Activated naive CD4-positive, alpha-beta T cell treated with anti-CD3 and anti-CD28 coated beads, Interleukin-2, amount 10 ng/mL, durations not matched to agents 7 days and 5 days (primary cell): ENCODE measurements around the gene RPUSD3.
A peak's percentile ranks its signal among the peaks of the same experiment; 100 is the strongest.

Source experiments
- CTCF ChIA-PET: fragments of 350-600 bp; sonication (Branson Sonifier 250); formaldehyde crosslinking; loops from one replicate; lab custom pipeline; 2021; ENCODE audit warnings: antibody characterized with exemption; lab: Charles Lee
- DNase-seq: peaks from one replicate; pipeline ENCODE4 v3.0.0-alpha.2; 2020
- H3K27ac Mint-ChIP-seq: one replicate; pipeline ENCODE4 v1.8.0; 2021; ENCODE audit warnings: mild to moderate bottlenecking, moderate library complexity, mixed read lengths
- H3K27me3 Mint-ChIP-seq: one replicate; pipeline ENCODE4 v1.8.0; 2021; ENCODE audit warnings: mild to moderate bottlenecking, mixed read lengths
- H3K36me3 Mint-ChIP-seq: one replicate; pipeline ENCODE4 v1.8.0; 2021; ENCODE audit warnings: mixed read lengths
- H3K4me1 Mint-ChIP-seq: one replicate; pipeline ENCODE4 v1.8.0; 2021; ENCODE audit warnings: mixed read lengths
- H3K4me3 Mint-ChIP-seq: one replicate; pipeline ENCODE4 v1.8.0; 2021; ENCODE audit warnings: mild to moderate bottlenecking, moderate library complexity, mixed read lengths
- H3K9me3 Mint-ChIP-seq: one replicate; pipeline ENCODE4 v1.8.0; 2021; ENCODE audit warnings: mixed read lengths

Gene RPUSD3, protein sequence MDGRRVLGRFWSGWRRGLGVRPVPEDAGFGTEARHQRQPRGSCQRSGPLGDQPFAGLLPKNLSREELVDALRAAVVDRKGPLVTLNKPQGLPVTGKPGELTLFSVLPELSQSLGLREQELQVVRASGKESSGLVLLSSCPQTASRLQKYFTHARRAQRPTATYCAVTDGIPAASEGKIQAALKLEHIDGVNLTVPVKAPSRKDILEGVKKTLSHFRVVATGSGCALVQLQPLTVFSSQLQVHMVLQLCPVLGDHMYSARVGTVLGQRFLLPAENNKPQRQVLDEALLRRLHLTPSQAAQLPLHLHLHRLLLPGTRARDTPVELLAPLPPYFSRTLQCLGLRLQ

DNA sequence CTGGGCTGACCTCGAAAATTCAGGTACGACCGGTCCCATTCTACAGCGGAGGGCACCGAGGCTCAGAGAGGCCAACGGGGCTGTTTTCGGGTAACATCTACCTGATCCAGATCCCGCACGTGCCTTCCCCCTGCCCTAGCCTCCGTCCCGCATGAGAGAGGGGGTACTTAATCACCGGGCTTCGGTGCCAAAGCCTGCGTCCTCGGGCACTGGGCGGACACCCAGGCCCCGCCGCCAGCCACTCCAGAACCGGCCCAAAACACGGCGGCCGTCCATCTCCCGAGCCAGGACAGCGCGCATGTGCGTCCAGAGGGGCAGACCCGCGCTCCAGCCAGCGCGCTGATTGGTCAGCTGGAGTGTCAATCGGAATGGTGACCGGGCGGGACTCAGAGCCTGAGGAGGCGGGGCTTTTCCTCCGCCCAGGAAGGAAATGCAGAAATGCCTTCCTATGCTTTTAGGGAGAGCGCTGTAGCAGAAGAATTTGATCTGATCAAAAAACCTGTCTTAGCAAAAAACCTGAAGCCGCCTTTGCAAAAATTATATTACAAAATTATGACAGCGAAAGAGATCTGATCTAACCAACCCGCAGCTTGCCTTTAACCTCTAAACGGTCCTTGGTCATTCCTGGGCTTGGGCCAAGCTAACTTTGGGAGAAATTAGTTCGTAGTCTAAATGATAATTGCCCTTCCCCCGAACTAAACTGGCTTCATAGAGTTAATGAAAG lies at the start of gene RPUSD3:
TSS of gene RPUSD3 (minus strand) at position 294 of the 724 bp plus-strand sequence. CDS start at position 276, 18 bp downstream.
- peak within 1 kb of the TSS; percentile 98 for H3K4me3 Mint-ChIP-seq
- H3K27me3 Mint-ChIP-seq, result no peaks in the 10 kb centered on the region
- no peaks in the 10 kb centered on the region for H3K9me3 Mint-ChIP-seq
- peak; percentile 97 for DNase-seq
- peaks cover 21% of the 10 kb centered on the region for H3K36me3 Mint-ChIP-seq
- H3K27ac Mint-ChIP-seq, result peak within 1 kb of the TSS; percentile 90
- CTCF ChIA-PET, result interaction anchor here (0.8 to 1.8 kb wide), 4 partner anchors 17 to 102 kb away, joined by 3 to 5 read pairs (median 3); no protein-coding TSS in a partner anchor
- H3K4me1 Mint-ChIP-seq, result peaks cover 40% of the 10 kb centered on the region

DNA sequence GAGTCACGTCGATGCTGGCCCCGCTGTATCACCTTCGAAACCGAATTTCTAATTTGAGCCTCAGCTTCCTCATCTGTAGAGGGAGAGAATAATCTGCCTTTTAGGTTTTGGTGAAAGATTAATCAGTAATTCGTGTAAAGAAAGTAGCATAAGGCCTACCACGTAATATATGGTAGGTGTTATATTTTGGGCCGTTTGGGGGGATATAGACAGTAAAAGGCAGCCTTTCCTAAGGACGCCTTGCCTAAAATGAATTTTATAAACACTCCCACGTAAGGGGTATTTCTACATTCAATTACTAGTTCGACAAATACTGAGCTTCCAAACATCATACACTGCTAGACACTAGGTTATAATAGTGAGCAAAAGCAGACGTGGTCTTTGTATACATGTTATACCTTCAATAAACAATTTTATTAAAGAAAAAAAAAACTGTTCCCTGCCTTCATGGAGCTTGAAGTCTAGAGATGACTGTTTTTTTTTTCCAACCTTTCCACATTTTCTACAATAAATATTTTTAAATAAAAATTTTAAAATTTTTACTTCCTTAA lies 47.3 kb upstream of the RPUSD3 start:
- Mint-ChIP-seq H3K4me1 (peaks cover 45% of the 10 kb centered on the region), H3K27ac (peak overlapping the region; percentile 97), H3K27me3 (peaks cover 5% of the 10 kb centered on the region), H3K4me3 (peak overlapping the region; percentile 97), H3K36me3 (peaks cover 37% of the 10 kb centered on the region), H3K9me3 (no peaks in the 10 kb centered on the region)
- DNase-seq, result no peak
- CTCF ChIA-PET, result interaction anchor here (1.1 to 1.9 kb wide), 3 partner anchors 11 to 80 kb away, joined by 3 to 6 read pairs (median 4); partner anchors contain the start of gene IL17RE

DNA sequence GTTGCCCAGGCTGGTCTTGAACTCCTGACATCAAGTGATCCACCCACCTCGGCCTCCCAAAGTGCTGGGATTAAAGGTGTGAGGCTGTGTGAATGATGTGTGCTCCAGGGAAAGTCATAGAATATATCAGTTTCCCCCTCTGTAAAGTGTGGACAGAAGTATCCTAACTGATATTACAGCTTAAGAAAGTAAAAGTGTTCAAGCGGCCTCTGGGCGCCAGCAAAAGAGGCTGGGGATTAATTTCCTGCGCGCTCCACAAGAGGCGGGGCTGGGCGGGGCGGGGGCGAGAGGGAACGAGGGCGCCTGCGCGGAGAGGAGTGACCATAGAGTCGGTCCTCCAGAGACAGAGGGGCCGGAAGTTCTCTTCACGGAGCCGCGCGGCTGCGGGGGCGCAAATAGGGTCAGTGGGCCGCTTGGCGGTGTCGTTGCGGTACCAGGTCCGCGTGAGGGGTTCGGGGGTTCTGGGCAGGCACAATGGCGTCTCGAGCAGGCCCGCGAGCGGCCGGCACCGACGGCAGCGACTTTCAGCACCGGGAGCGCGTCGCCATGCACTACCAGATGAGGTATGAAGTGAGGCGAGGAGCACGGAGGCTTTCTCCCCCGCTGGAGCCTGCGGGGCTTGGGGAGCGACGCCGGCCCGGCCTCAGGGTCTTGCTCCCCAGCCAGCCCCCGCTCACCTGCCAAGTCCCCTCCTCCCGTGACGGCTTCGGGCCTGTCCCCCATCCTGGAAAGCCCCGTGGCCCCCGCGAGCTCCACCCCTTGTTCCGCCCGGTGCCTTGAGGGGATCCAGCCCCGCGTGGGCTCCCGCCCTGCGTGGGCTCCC lies 46.7 kb upstream of the RPUSD3 start, which contains the start of gene JAGN1:
TSS of gene JAGN1 (plus strand) at position 362 of the 823 bp plus-strand sequence. CDS start at position 475, 113 bp downstream.
- H3K4me3 Mint-ChIP-seq, result peak within 1 kb of the TSS; percentile 97
- DNase-seq, result peak; percentile 92

DNA sequence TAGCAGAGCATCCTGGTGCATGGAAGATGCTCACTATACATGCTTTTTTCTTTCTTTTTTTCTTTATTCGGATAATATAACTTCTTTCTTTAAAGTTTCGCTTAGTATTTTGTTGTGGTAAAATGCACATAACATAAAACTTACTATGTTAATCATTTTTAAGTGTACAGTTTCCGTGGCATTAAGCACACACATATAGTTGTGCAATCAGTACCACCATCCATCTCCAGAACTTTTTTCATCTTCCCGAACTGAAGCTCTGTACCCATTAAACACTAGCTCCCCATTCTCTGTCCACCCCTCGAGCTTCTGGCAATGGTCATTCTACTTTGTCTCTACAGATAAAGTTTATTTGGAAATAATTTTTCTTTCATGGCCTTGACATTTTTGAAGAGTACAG lies 45.6 kb upstream of the RPUSD3 start:
- Mint-ChIP-seq H3K27me3 (peaks cover 5% of the 10 kb centered on the region), H3K9me3 (no peaks in the 10 kb centered on the region), H3K4me3 (peak overlapping the region; percentile 43), H3K4me1 (peaks cover 39% of the 10 kb centered on the region), H3K27ac (peak overlapping the region; percentile 97), H3K36me3 (peaks cover 28% of the 10 kb centered on the region)
- no peak for DNase-seq
- CTCF ChIA-PET, result interaction anchor here (0.6 kb wide), 2 partner anchors 11 to 127 kb away, joined by 4 read pairs; no protein-coding TSS in a partner anchor

More for the DNA sequence above, 46.7 kb upstream of the RPUSD3 start, which contains the start of gene JAGN1:
- peaks cover 35% of the 10 kb centered on the region for H3K36me3 Mint-ChIP-seq
- H3K9me3 Mint-ChIP-seq, result no peaks in the 10 kb centered on the region
- CTCF ChIA-PET, result interaction anchor here (1.1 to 1.9 kb wide), 3 partner anchors 11 to 81 kb away, joined by 3 to 6 read pairs (median 4); partner anchors contain the start of gene IL17RE
- peaks cover 5% of the 10 kb centered on the region for H3K27me3 Mint-ChIP-seq
- H3K4me1 Mint-ChIP-seq, result peaks cover 45% of the 10 kb centered on the region
- H3K27ac Mint-ChIP-seq, result peak within 1 kb of the TSS; percentile 97

GRCh38 chr3:9888540-9888939 lies 44.7 kb upstream of the RPUSD3 start:
- no peak overlapping the region for H3K4me3 Mint-ChIP-seq
- CTCF ChIA-PET, result no interaction called here
- H3K9me3 Mint-ChIP-seq, result no peaks in the 10 kb centered on the region
- peaks cover 31% of the 10 kb centered on the region for H3K4me1 Mint-ChIP-seq
- peaks cover 5% of the 10 kb centered on the region for H3K27me3 Mint-ChIP-seq
- no peak for DNase-seq
- H3K27ac Mint-ChIP-seq, result no peak overlapping the region
- peaks cover 21% of the 10 kb centered on the region for H3K36me3 Mint-ChIP-seq

DNA sequence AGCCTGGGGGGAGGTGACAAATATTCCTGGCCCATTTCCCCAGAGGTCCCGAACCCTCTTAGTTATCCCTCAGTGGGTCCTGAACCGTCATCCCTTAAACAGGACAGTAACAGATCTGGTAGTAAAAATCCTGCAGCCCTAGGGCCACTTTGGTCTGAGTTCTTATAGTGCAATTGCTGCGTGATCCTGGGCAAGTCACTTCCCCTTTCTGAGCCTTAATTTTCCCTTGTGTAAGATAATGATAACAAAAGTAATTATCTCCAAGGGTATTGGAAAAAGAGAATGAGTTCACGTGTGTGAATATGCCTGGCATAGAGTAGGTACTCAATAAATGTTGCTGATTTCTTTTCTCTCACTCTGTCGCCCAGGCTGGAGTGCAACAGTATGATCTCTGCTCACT lies 43.7 kb upstream of the RPUSD3 start:
- Mint-ChIP-seq H3K27ac (no peak overlapping the region), H3K4me1 (peaks cover 24% of the 10 kb centered on the region), H3K9me3 (no peaks in the 10 kb centered on the region), H3K27me3 (peaks cover 5% of the 10 kb centered on the region), H3K4me3 (no peak overlapping the region), H3K36me3 (peaks cover 12% of the 10 kb centered on the region)
- CTCF ChIA-PET, result no interaction called here
- DNase-seq, result no peak

DNA sequence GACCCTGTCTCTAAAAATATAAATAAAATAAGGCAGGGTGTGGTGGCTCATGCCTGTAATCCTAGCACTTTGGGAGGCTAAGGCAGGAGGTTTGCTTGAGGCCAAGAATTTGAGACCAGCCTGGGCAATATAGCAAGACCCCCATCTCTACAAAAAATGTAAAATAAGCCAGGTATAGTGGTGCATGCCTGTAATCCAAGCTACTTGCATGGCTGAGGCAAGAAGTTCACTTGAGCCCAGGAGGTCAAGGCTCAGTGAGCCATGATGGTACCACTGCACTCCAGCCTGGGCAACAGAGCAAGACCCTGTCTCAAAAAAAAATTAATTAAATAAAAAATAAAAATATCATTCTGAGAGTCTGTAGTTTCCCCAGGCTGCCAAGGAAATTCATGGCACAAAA lies 42.5 kb upstream of the RPUSD3 start:
- peaks cover 5% of the 10 kb centered on the region for H3K27me3 Mint-ChIP-seq
- no peak overlapping the region for H3K27ac Mint-ChIP-seq
- H3K9me3 Mint-ChIP-seq, result no peaks in the 10 kb centered on the region
- DNase-seq, result no peak
- CTCF ChIA-PET, result no interaction called here
- H3K36me3 Mint-ChIP-seq, result peaks cover 5% of the 10 kb centered on the region
- H3K4me3 Mint-ChIP-seq, result no peak overlapping the region
- H3K4me1 Mint-ChIP-seq, result peaks cover 15% of the 10 kb centered on the region

DNA sequence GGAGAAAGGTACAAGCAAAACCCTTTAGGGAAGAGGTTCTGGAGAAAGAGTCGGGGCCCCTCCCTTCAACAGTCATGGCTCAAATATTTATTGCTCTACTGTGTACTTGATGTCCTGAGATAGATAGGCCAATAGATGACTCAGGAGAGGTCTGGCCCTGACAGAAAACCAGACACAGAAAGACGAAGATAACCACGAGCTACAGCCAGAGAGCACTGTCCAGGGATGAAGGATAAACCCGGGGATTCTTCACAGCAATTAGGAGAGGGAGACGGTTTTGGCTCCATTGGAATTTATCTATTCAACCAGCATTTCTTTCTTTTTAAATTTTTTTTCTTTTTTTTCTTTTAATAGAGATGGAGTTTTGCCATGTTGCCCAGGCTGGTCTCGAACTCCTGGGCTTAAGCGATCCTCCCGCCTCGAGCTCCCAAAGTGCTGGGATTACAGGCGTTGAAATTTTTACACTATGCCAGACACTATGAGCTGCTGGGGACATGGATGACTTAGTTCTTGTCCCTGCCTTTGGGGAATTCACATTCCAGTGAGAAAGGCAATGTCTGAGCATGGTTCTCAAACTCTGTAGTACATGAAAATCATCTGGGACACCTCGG lies 40.9 kb upstream of the RPUSD3 start:
- Mint-ChIP-seq H3K9me3 (no peaks in the 10 kb centered on the region), H3K4me1 (peaks cover 6% of the 10 kb centered on the region), H3K36me3 (no peaks in the 10 kb centered on the region), H3K4me3 (no peak overlapping the region), H3K27ac (peak overlapping the region; percentile 24), H3K27me3 (peaks cover 13% of the 10 kb centered on the region)
- no peak for DNase-seq
- CTCF ChIA-PET, result interaction anchor here (0.9 to 1.3 kb wide), 3 partner anchors 9 to 46 kb away, joined by 3 to 4 read pairs (median 3); no protein-coding TSS in a partner anchor

- Mint-ChIP-seq H3K27me3 (peaks cover 18% of the 10 kb centered on the region), H3K27ac (no peak overlapping the region), H3K9me3 (no peaks in the 10 kb centered on the region), H3K4me1 (peaks cover under 1% of the 10 kb centered on the region), H3K36me3 (no peaks in the 10 kb centered on the region), H3K4me3 (no peak overlapping the region)
- CTCF ChIA-PET, result interaction anchor here (0.9 to 1.3 kb wide), 2 partner anchors 9 to 10 kb away, joined by 3 to 4 read pairs; no protein-coding TSS in a partner anchor
- no peak for DNase-seq
Observed at GRCh38 chr3:9883706-9884554, 40.1 kb upstream of the RPUSD3 start.

- Mint-ChIP-seq H3K27me3 (peaks cover 26% of the 10 kb centered on the region), H3K4me1 (no peaks in the 10 kb centered on the region), H3K36me3 (no peaks in the 10 kb centered on the region), H3K27ac (no peak overlapping the region), H3K4me3 (no peak overlapping the region), H3K9me3 (no peaks in the 10 kb centered on the region)
- DNase-seq, result no peak
- CTCF ChIA-PET, result no interaction called here
Observed at GRCh38 chr3:9881441-9881840, 37.6 kb upstream of the RPUSD3 start.

DNA sequence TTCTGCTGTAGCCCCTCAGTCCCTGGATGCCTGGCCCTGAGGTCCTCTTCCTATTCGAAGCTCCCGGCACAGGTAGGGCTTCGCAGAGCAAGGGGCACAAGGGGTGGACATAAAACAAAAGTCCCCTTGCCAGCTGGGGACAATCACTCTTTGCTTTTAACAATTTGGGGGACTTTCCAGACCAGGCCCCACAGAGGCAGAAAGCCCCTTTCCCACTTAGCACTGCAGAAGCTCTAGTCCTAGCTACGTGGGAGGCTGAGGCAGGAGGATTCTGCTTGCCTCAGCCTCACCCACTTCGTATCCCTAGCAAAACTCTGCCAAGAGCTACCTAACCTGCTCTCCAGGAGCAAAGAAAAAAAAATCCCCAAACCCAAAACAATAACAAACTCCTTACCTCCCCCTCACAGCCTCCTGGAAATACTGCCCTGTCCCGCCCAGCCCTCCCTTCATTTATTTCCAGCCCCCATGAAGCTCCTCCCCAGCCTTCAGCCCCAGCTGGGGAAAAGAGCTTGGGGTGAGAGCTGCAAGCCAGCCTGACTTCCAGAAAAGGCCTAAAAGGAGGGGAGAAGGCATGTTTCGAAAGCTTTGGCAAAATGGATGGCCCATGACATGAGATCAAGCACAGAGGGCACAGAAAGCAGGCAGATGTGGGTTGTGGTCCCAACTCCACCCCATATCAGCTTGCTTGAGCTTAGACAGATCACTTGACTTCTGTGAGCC lies 36.2 kb upstream of the RPUSD3 start, which contains the start of gene CIDEC:
TSS of gene CIDEC (minus strand) at position 424 of the 720 bp plus-strand sequence. CDS start 1,767 bp downstream, outside the sequence.
- Mint-ChIP-seq H3K27me3 (peaks cover 26% of the 10 kb centered on the region), H3K27ac (no peak within 1 kb of the TSS), H3K4me3 (no peak within 1 kb of the TSS), H3K36me3 (no peaks in the 10 kb centered on the region), H3K9me3 (no peaks in the 10 kb centered on the region), H3K4me1 (no peaks in the 10 kb centered on the region)
- DNase-seq, result no peak
- CTCF ChIA-PET, result no interaction called here

DNA sequence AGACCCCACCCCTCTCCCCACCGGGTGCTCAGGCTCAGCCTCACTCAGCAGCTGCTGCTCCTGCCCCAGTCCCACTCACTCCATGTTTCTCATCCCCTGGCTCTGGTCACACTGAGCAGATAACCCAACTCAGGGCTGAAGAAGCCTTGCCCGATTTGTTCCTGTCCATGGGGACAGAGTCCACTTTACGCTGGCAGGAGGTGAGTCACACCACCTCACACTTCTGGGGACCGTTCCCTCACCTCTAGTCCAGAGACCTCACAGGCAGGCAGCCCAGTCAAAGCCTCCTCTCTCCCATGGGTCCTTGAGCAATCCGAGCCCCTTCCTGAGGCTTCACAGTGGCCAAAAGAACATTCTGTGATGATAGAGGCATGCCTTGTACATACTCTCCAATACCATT lies 34.9 kb upstream of the RPUSD3 start:
- Mint-ChIP-seq H3K27me3 (peaks cover 26% of the 10 kb centered on the region), H3K9me3 (no peaks in the 10 kb centered on the region), H3K27ac (no peak overlapping the region), H3K4me3 (no peak overlapping the region), H3K4me1 (no peaks in the 10 kb centered on the region), H3K36me3 (no peaks in the 10 kb centered on the region)
- CTCF ChIA-PET, result interaction anchor here (0.5 to 1.3 kb wide), 2 partner anchors 53 to 466 kb away, joined by 3 read pairs; no protein-coding TSS in a partner anchor
- DNase-seq, result no peak
